ENCODE results near the gene CNPY4.
A peak's percentile ranks its signal among the peaks of the same experiment; 100 is the strongest.
"Not testable (repeated sequence)": the region's sequence is repeated elsewhere in the genome, so short reads cannot be mapped to it uniquely, and the experiment has no call there.

The CNPY4 gene

GRCh38 chr7:100122067-100122466 is 2.6 kb downstream of the CNPY4 start:
- peak; percentile 87 to 94 for DNase-seq

- no peak for DNase-seq
Observed at GRCh38 chr7:100122568-100122967, 3.1 kb downstream of the CNPY4 start.

GRCh38 chr7:100124301-100125230 is 5.1 kb downstream of the CNPY4 start:
- DNase-seq: no peak

- DNase-seq: no peak
Observed at GRCh38 chr7:100126239-100126930, 7.0 kb downstream of the CNPY4 start.

GRCh38 chr7:100126931-100127865 is 7.8 kb downstream of the CNPY4 start, which contains the start of gene MBLAC1:
TSS of gene MBLAC1 (plus strand) at chr7:100126967. CDS start at chr7:100127396, 429 bp downstream.
- peak; percentile 93 to 94 for DNase-seq

GRCh38 chr7:100127866-100128636 is 8.6 kb downstream of the CNPY4 start:
- no peak for DNase-seq

- DNase-seq: no peak
Observed at GRCh38 chr7:100128637-100128963, 9.2 kb downstream of the CNPY4 start.

- not testable (repeated sequence) for DNase-seq
Observed at GRCh38 chr7:100130220-100130607, 10.8 kb downstream of the CNPY4 start.

- DNase-seq: peak; percentile 53 to 58
Observed at GRCh38 chr7:100130608-100131453, 11.4 kb downstream of the CNPY4 start.

GRCh38 chr7:100132126-100132525 is 12.7 kb downstream of the CNPY4 start:
- no peak for DNase-seq

- DNase-seq: peak; percentile 16 to 41
Observed at GRCh38 chr7:100132697-100133151, 13.3 kb downstream of the CNPY4 start.

- no peak for DNase-seq
Observed at GRCh38 chr7:100137851-100138760, 18.7 kb downstream of the CNPY4 start.

GRCh38 chr7:100141555-100141949 is 22.1 kb downstream of the CNPY4 start:
- DNase-seq: no peak

- DNase-seq: no peak
Observed at GRCh38 chr7:100142461-100142860, 23.0 kb downstream of the CNPY4 start.

GRCh38 chr7:100146350-100146749 is 26.9 kb downstream of the CNPY4 start:
- DNase-seq: not testable (repeated sequence)

GRCh38 chr7:100147278-100147677 is 27.8 kb downstream of the CNPY4 start:
- no peak for DNase-seq

GRCh38 chr7:100148225-100148558 is 28.8 kb downstream of the CNPY4 start:
- DNase-seq: no peak

GRCh38 chr7:100148559-100149328 is 29.3 kb downstream of the CNPY4 start, which contains the start of gene LAMTOR4:
TSS of gene LAMTOR4 (plus strand) at chr7:100148918. CDS start at chr7:100148973, 55 bp downstream.
- peak; percentile 96 to 97 for DNase-seq

- DNase-seq: no peak
Observed at GRCh38 chr7:100152404-100152803, 33.0 kb downstream of the CNPY4 start.
